ENCODE results near the gene TST. TPM values are rescaled to one million over a fixed set of nuclear protein-coding genes. Genes with fewer than 3 reads are reported as not detected.
A peak's percentile ranks its signal among the peaks of the same experiment; 100 is the strongest.

The TST gene
- total and polyA plus RNA-seq, 9 of the 15 experiments (the other 6 are each of a cell fraction or from before 2014, with no cell fraction given), result 1.4 to 26.9 (median 12.4) TPM

- no peak for TF ChIP-seq PPARD (CRISPR knock-in tag; IDR thresholded peaks at IDR 0.05)
- peak; percentile 22 for TF ChIP-seq KDM5B (IDR thresholded peaks at IDR 0.05; ENCODE audit: insufficient replicate concordance, low read depth, low read length)
- peak; percentile 35; the same call in 1 of the 2 replicates for TF ChIP-seq POLR2H (tag; IDR thresholded peaks at IDR 0.05; ENCODE audit: low read depth)
- no peak for TF ChIP-seq ZBTB26 (CRISPR knock-in tag; IDR thresholded peaks at IDR 0.05)
- TF ChIP-seq TFE3 (CRISPR knock-in tag; IDR thresholded peaks at IDR 0.05), result no peak
- no peak for TF ChIP-seq THRA (IDR thresholded peaks at IDR 0.05)
- TF ChIP-seq YY1 (IDR thresholded peaks at IDR 0.05; ENCODE audit: borderline replicate concordance in 1 of 3, control insufficient read depth in 1 of 3, extremely low read depth in 1 of 3, insufficient read depth in 3 of 3, insufficient read length in 1 of 3, insufficient replicate concordance in 2 of 3, low read depth in 1 of 3, low read length in 2 of 3), result peak in 1 of 3 experiments; percentile 55
- TF ChIP-seq ZNF780A (CRISPR knock-in tag; IDR thresholded peaks at IDR 0.05), result no peak
- no peak for TF ChIP-seq SOX6 (IDR thresholded peaks at IDR 0.05)
- TF ChIP-seq PYGO2 (tag; IDR thresholded peaks at IDR 0.05), result no peak
- peak; percentile 22; the same call in 1 of the 2 replicates for TF ChIP-seq SUPT5H (IDR thresholded peaks at IDR 0.05)
- 0 out of 4 replicates have a peak, but pooled peaks of 1 of the 2 experiments have one; percentile 36 for TF ChIP-seq MLLT1 (IDR thresholded peaks at IDR 0.05)
- no peak for TF ChIP-seq ASH1L (IDR thresholded peaks at IDR 0.05; ENCODE audit: borderline replicate concordance, low read depth, partially characterized antibody)
- TF ChIP-seq MCM3 (IDR thresholded peaks at IDR 0.05), result no peak
- peak; percentile 92 for TF ChIP-seq POLR2G (IDR thresholded peaks at IDR 0.05; ENCODE audit: low read depth, low read length)
- no peak for TF ChIP-seq FOXK1 (CRISPR knock-in tag; IDR thresholded peaks at IDR 0.05; ENCODE audit: borderline replicate concordance)
- no peak for TF ChIP-seq NR2F6 (CRISPR knock-in tag; IDR thresholded peaks at IDR 0.05)
Observed at GRCh38 chr22:37019309-37020191, at the start of gene TST, which contains the start of gene MPST (continued).

Data from K562 (cell line).